HG02763 (cell line): ENCODE data around the gene MS4A12.
"Not testable (repeated sequence)": the region's sequence is repeated elsewhere in the genome, so short reads cannot be mapped to it uniquely, and the experiment has no call there.

Source experiments
- ATAC-seq: cut with Tn5 transposase; IDR thresholded peaks from one replicate; pipeline ENCODE4 v1.9.1; 2021; ENCODE audit warnings: mild to moderate bottlenecking, moderate library complexity; ENCODE audit not compliant: unreplicated experiment

MS4A12 gene

DNA sequence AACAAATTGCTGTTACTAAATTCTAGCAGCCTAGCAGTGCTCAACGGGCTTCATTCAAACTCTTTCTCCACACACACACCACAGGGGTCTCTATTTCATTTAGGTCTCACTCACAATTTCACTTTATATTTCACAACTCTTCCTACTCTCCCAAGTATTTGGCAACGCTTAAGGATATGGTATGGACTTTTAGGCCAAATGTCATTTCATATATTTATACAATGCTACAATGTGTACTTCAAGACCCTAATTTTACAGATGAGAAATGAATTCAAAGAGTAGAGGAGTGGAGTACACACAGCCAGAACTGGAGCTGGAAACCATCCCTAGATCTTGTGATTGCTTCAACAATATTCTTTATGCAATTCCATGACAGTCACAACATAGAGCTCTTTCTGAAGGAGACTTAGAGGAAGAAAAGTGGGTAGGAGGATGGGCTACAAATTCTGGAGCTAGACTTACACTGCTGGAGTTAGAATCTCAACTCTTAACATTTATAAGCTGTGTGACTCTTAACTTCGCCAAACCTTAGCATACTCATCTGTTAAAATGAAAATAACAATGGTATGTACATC lies 20.2 kb downstream of the MS4A12 start:
- ATAC-seq: no peak

DNA sequence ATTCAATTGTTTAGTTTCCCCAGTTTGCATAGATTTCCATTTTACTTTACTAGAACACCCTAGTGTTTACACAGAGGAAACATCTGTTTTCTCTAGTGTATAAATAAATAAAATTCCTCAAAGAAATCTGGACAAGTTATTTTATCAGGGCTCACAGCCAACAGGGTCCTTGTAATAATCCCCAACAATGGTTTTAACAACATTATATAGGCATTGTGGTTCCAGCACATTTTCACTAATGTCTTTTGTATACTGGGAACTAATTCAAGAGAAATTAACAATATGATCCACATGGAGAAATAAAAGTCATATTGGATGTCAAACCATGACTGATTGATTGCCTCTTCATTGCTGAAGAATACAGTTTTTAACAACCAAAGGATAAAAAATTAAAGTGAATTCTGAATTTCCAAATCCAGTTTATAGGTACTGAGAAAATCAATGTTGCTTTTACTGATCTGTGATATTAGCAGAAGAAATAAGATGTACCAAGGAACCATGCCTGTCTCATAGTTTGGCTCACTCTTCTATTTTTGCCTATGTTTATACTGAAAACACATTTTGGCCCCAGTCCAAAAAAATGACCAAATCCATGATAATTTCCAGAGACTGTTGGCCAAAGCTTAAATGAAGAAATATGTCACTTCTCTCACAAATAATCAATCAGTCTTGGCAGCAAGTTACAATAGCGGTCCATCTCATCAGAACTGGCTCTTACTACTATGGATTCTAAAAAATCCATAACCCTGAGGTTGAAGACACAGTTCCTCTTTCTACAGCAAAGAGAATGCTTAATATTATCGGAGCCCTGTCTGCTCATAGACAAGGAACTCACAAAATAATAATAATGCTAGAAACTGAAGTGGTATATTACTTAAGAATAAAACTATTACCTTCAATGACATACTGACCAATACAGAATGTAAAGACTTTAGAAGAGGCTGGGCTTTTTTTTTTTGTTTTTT lies 21.2 kb downstream of the MS4A12 start:
- ATAC-seq: no peak

DNA sequence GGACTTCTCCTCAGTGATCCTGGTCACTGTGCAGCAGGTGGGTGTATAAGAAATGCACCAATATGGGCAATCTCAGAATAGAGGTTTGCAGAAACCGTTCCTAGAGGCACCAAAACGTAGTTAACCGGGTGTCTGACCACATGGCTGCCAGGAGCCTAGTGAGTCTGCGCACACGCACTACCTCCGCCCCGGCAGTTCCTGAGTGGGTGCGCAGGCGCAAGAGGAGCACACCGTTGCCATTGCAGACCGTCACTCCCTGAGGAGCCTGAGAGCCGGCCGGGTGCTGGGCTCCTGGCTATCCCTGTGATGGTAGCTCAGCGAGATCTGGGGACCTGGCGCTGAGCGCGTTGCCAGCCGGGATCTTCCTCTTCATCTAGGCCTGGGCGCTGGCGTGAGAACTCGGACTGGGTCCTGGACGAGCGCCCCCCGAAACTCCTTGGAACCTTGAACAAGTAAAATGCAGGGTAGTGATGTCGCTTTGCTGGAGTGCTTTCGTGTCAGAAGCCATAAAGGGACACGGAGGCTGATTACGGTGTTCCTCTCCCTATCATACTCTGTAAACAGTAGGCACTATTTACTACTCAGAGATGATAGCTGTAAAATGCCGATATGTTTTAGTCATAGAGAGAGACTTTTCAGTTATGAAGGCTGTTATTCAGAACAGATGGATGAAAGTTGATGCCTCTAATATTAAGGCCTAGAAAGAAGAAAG lies 22.7 kb downstream of the MS4A12 start, which contains the start of gene MS4A13:
Gene MS4A13, plus strand, starts transcription at position 249 of the 712 bp plus-strand sequence. CDS start 2,692 bp downstream, outside the sequence.
- ATAC-seq: no peak

DNA sequence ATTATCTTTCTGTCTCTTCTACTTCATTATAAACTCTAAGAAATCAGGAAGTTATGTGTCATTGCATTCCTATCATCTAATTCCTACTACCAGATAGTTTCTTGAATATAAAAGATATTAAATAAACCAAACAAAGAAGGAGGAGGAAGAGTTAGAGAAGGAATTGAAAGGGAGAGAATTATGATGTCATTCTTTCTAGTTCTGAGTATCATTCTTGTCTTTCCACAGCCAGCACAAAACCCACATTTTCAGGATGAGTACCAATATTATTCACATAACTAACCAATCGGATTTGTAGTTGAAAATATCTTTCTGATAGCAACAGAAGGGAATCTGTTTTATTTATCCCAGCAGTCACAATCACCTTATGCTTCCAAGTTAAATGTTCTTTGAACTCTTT lies 35.9 kb downstream of the MS4A12 start:
- ATAC-seq: no peak

DNA sequence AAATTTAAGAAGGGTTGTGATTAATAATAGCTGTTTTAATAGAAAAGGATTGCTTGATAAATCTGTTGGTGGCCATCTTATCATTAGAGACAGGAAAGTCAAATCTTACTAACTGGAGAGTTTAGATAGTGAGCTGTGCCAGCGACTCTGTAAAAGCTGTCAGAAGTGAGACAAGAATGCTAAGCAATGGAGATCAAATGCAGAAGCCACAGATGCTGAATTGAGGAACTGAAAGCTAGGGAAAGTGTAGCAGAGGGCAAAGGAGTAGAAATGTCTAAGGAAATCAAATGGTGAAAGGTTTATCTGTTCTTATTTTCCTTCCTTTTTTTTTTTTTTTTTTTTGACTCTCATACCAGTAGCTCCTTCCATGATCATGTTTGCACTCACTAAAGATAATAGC lies 36.4 kb downstream of the MS4A12 start:
- ATAC-seq: no peak

DNA sequence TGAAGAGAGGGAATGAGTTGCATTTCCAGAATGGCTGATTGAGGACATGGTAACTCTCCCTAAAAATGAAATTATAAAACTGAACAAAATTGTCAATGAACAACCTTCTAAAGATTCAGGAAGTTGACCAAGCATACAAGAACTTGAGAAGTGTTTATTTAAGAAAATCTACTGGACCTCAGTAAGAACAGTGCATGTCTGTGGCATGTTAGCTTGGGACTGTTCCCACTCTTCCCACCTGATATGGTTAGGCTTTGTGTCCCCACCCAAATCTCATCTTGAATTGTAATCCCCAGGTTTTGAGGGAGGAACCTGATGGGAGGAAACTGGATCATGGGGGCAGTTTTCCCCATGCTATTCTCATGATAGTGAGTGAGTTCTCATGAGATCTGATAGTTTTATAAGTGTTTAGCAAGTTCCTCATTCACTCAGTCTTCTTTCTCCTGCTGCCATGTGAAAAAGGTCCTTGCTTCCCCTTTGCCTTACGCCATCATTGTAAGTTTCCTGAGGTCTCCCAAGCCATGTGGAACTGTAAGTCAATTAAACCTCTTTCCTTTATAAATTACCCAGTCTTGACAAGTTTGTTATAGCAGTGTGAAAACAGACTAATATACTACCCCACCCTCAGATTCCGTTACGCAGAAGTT lies 38.0 kb downstream of the MS4A12 start:
- ATAC-seq: no peak

DNA sequence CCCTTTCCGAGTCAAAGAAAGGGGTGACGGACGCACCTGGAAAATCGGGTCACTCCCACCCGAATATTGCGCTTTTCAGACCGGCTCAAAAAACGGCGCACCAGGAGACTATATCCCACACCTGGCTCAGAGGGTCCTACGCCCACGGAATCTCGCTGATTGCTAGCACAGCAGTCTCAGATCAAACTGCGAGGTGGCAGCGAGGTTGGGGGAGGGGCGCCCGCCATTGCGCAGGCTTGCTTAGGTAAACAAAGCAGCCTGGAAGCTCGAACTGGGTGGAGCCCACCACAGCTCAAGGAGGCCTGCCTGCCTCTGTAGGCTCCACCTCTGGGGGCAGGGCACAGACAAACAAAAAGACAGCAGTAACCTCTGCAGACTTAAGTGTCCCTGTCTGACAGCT lies 39.8 kb downstream of the MS4A12 start:
- not testable (repeated sequence) for ATAC-seq

DNA sequence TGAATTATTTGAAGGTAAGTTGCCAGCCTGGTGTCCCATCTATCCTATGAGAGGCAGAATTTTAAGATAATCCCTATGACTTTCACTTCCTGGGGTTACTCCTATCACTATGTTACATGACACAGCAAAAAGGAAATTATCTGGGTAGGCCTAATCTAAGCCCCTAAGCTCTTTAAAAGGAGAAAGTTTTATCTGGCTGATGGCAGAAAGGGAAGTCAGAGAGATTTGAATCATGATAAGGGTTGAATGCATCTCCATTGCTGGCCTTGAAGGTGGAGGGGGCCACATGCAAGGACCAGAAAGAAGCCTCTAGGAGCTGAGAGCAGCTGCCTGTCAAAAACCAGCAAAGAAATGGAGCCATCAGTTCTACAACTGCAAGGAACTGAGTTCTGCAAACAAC lies 46.0 kb downstream of the MS4A12 start:
- not testable (repeated sequence) for ATAC-seq

DNA sequence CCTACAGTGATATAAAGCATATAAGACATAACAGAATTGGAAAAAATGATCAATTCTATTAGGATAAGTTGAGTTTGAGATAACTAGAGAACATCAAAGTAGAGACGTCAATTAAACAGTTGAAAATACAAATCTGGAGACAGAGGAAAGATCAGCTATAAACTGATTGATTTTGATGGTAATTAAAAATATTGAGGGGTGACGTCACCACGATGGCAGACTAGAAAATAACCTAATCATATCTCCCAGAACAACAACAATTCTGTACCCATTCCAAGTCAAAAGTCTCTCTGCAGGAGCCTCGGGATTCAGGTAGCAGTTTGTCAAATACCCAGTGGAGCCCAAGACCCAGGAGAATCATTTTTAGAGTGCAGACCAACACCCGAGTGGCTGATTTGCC lies 51.5 kb downstream of the MS4A12 start:
- ATAC-seq: no peak
